Activated naive CD4-positive, alpha-beta T cell treated with anti-CD3 and anti-CD28 coated beads, Interleukin-2, amount 50 U/mL, for 72 hours (primary cell): Measurements from ENCODE around the gene ATOSA. TPM values are rescaled to one million over a fixed set of nuclear protein-coding genes. Genes with fewer than 3 reads are reported as not detected.
A peak's percentile ranks its signal among the peaks of the same experiment; 100 is the strongest.

ENCODE experiments used
- ATAC-seq, 2 donors: fragments of 150-1000 bp; cut with Tn5 transposase; 2 replicates each; pipeline ENCODE4 v1.10.0; 2021; ENCODE audit warnings: mild to moderate bottlenecking in 2 of 2, moderate library complexity in 2 of 2
- DNase-seq, 2 donors: peaks; one replicate each; pipeline ENCODE4 v3.0.0; 2021 to 2022; ENCODE audit warnings: low spot score in 2 of 2
- H3K27ac Mint-ChIP-seq, 2 donors: one replicate each; pipeline ENCODE4 v1.8.0; 2022; ENCODE audit warnings: mild to moderate bottlenecking in 2 of 2, mixed read lengths in 2 of 2
- H3K36me3 Mint-ChIP-seq, 2 donors: one replicate each; pipeline ENCODE4 v1.8.0; 2022; ENCODE audit warnings: mixed read lengths in 2 of 2
- H3K9me3 Mint-ChIP-seq, 2 donors: one replicate each; pipeline ENCODE4 v1.8.0; 2022; ENCODE audit warnings: mixed read lengths in 2 of 2
- total RNA-seq, 2 donors: library from RNA; stranded (reverse); gene quantifications; one replicate each; pipeline ENCODE4 v1.2.3, GENCODE V29; 2022

ATOSA gene
- total RNA-seq, 2 donors from 2014 or later = 26.3 to 36.5 TPM

- Mint-ChIP-seq H3K9me3 (no peaks in the 10 kb centered on the region), H3K27ac (no peak overlapping the region), H3K36me3 (peaks cover 0 to 4% of the 10 kb centered on the region in 2 donors)
- ATAC-seq (no peak), DNase-seq (no peak)
Measured at GRCh38 chr15:52668133-52668532, 11.1 kb downstream of the ATOSA start.

- H3K27ac Mint-ChIP-seq = no peak overlapping the region
- peaks cover 0 to 4% of the 10 kb centered on the region in 2 donors for H3K36me3 Mint-ChIP-seq
- H3K9me3 Mint-ChIP-seq = no peaks in the 10 kb centered on the region
- no peak for DNase-seq
- peak in 1 of 2 donors; percentile 51 for ATAC-seq
Measured at GRCh38 chr15:52667597-52667996, 11.6 kb downstream of the ATOSA start.

- ATAC-seq (no peak), DNase-seq (no peak)
- H3K9me3 Mint-ChIP-seq = no peaks in the 10 kb centered on the region
- H3K36me3 Mint-ChIP-seq = peaks cover 0 to 4% of the 10 kb centered on the region in 2 donors
- H3K27ac Mint-ChIP-seq = no peak overlapping the region
Measured at GRCh38 chr15:52663536-52664294, 15.5 kb downstream of the ATOSA start.

- ATAC-seq (peak; percentile 22 to 24), DNase-seq (no peak)
- no peaks in the 10 kb centered on the region for H3K9me3 Mint-ChIP-seq
- H3K27ac Mint-ChIP-seq = no peak overlapping the region
- H3K36me3 Mint-ChIP-seq = peaks cover 0 to 9% of the 10 kb centered on the region in 2 donors
Measured at GRCh38 chr15:52661909-52662308, 17.3 kb downstream of the ATOSA start.

GRCh38 chr15:52660192-52660591 is 19.0 kb downstream of the ATOSA start:
- DNase-seq (no peak), ATAC-seq (no peak)
- no peaks in the 10 kb centered on the region for H3K9me3 Mint-ChIP-seq
- peaks cover 0 to 5% of the 10 kb centered on the region in 2 donors for H3K36me3 Mint-ChIP-seq
- H3K27ac Mint-ChIP-seq = no peak overlapping the region

- DNase-seq = peak in 1 of 2 donors; percentile 39
- H3K27ac Mint-ChIP-seq = peak overlapping the region; percentile 44 to 72
- no peaks in the 10 kb centered on the region for H3K9me3 Mint-ChIP-seq
- peaks cover 0 to 5% of the 10 kb centered on the region in 2 donors for H3K36me3 Mint-ChIP-seq
- ATAC-seq = peak; percentile 93 to 94
Measured at GRCh38 chr15:52658955-52659354, 20.2 kb downstream of the ATOSA start.

- ATAC-seq (no peak), DNase-seq (no peak)
- peaks cover 0 to 5% of the 10 kb centered on the region in 2 donors for H3K36me3 Mint-ChIP-seq
- no peak overlapping the region for H3K27ac Mint-ChIP-seq
- no peaks in the 10 kb centered on the region for H3K9me3 Mint-ChIP-seq
Measured at GRCh38 chr15:52657338-52657737, 21.9 kb downstream of the ATOSA start.

- DNase-seq = no peak
- H3K36me3 Mint-ChIP-seq = peaks cover 0 to 5% of the 10 kb centered on the region in 2 donors
- H3K9me3 Mint-ChIP-seq = no peaks in the 10 kb centered on the region
- H3K27ac Mint-ChIP-seq = no peak overlapping the region
- no peak for ATAC-seq
Measured at GRCh38 chr15:52656412-52656811, 22.8 kb downstream of the ATOSA start.

GRCh38 chr15:52653431-52653964 is 25.7 kb downstream of the ATOSA start:
- ATAC-seq (no peak), DNase-seq (no peak)
- Mint-ChIP-seq H3K36me3 (peaks cover 0 to 4% of the 10 kb centered on the region in 2 donors), H3K27ac (no peak overlapping the region), H3K9me3 (no peaks in the 10 kb centered on the region)

- H3K27ac Mint-ChIP-seq = no peak overlapping the region
- no peaks in the 10 kb centered on the region for H3K36me3 Mint-ChIP-seq
- no peak for ATAC-seq
- no peaks in the 10 kb centered on the region for H3K9me3 Mint-ChIP-seq
- DNase-seq = no peak
Measured at GRCh38 chr15:52652984-52653383, 26.2 kb downstream of the ATOSA start.

GRCh38 chr15:52652286-52652685 is 26.9 kb downstream of the ATOSA start:
- no peaks in the 10 kb centered on the region for H3K9me3 Mint-ChIP-seq
- DNase-seq (no peak), ATAC-seq (no peak)
- H3K27ac Mint-ChIP-seq = no peak overlapping the region
- H3K36me3 Mint-ChIP-seq = no peaks in the 10 kb centered on the region

GRCh38 chr15:52651868-52652267 is 27.3 kb downstream of the ATOSA start:
- DNase-seq (peak in 1 of 2 donors; percentile 10), ATAC-seq (peak; percentile 98)
- Mint-ChIP-seq H3K36me3 (no peaks in the 10 kb centered on the region), H3K27ac (no peak overlapping the region), H3K9me3 (no peaks in the 10 kb centered on the region)

- H3K27ac Mint-ChIP-seq = no peak overlapping the region
- no peaks in the 10 kb centered on the region for H3K36me3 Mint-ChIP-seq
- no peak for ATAC-seq
- no peak for DNase-seq
- H3K9me3 Mint-ChIP-seq = no peaks in the 10 kb centered on the region
Measured at GRCh38 chr15:52651114-52651513, 28.1 kb downstream of the ATOSA start.

- no peak for DNase-seq
- no peak overlapping the region for H3K27ac Mint-ChIP-seq
Measured at GRCh38 chr15:52649686-52650085, 29.5 kb downstream of the ATOSA start.

GRCh38 chr15:52645916-52646315 is 33.3 kb downstream of the ATOSA start:
- DNase-seq (no peak), ATAC-seq (no peak)
- H3K27ac Mint-ChIP-seq = no peak overlapping the region
- H3K36me3 Mint-ChIP-seq = no peaks in the 10 kb centered on the region
- no peaks in the 10 kb centered on the region for H3K9me3 Mint-ChIP-seq

More at GRCh38 chr15:52649686-52650085, 29.5 kb downstream of the ATOSA start:
- Mint-ChIP-seq H3K9me3 (no peaks in the 10 kb centered on the region), H3K36me3 (no peaks in the 10 kb centered on the region)
- no peak for ATAC-seq

GRCh38 chr15:52642386-52643361 is 36.5 kb downstream of the ATOSA start:
- ATAC-seq (no peak), DNase-seq (no peak)
- Mint-ChIP-seq H3K9me3 (no peaks in the 10 kb centered on the region), H3K27ac (peak overlapping the region in 1 of 2 donors; percentile 13), H3K36me3 (no peaks in the 10 kb centered on the region)

- peaks cover 0 to 5% of the 10 kb centered on the region in 2 donors for H3K36me3 Mint-ChIP-seq
- no peak for DNase-seq
- no peak for ATAC-seq
- no peak overlapping the region for H3K27ac Mint-ChIP-seq
- no peaks in the 10 kb centered on the region for H3K9me3 Mint-ChIP-seq
Measured at GRCh38 chr15:52636459-52636858, 42.7 kb downstream of the ATOSA start.
